Measurements from ENCODE around the gene SPATA2L.

Gene SPATA2L

DNA sequence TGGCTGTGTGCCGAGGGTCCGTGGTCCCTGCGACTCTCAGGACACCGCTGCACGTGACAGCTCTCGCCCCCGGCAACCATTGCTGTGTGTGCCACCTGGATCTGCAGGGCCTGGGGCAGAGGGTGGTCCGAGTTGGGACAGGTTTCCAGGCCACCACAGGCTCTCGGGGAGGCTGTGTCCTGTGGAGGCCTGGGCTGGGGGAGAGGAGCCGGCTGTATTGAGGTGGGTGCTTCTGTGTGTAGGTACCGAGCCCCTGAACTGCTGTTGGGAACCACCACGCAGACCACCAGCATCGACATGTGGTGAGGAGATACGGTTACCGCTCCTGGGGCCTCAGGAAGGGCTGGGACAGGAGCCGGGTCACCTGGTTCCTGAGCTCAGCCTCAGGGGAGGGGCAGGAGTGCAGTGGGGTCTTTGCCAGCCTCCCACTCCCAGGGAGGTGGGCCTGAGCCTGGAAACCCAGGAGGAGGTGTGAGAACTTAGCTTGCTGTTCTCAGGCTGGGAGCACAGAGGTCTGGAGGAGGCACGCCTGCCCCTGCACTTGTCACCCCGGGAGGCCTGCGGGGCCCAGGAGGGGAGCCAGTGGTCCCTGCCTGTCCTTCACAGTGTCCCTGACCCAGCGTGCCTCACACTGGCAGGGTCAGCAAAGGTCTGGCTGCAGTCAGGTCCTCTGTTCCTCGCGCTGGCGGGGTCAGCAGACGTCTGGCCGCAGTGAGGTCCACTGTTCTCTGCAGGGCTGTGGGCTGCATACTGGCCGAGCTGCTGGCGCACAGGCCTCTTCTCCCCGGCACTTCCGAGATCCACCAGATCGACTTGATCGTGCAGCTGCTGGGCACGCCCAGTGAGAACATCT lies 7.3 kb downstream of the SPATA2L start:
- Histone ChIP-seq H4K8ac (ENCODE audit: low read depth, low read length) (no peak overlapping the region), H2BK12ac (ENCODE audit: low read length) (no peak overlapping the region), H3K9me3 (replicated peaks in 1 of 2; ENCODE audit: control insufficient read depth in 2 of 2, insufficient read depth in 1 of 2, low read depth in 1 of 2, low read length in 2 of 2) (no peaks in the 10 kb centered on the region), H2BK15ac (ENCODE audit: low read length) (no peak overlapping the region), H3K79me1 (ENCODE audit: low read depth, low read length) (peaks cover 2% of the 10 kb centered on the region), H3K9ac (ENCODE audit: low read depth, low read length, poor library complexity) (peak overlapping the region; percentile 16), H4K91ac (ENCODE audit: low read depth, low read length, poor library complexity) (no peak overlapping the region), H3K27ac (replicated peaks; ENCODE audit: low read length) (no peak overlapping the region), H3K14ac (ENCODE audit: low read length) (no peak overlapping the region), H3K27me3 (ENCODE audit: control insufficient read depth in 3 of 3, insufficient read depth in 3 of 3, low read depth in 1 of 3, low read length in 3 of 3) (no peaks in the 10 kb centered on the region), H2BK5ac (ENCODE audit: low read length) (no peak overlapping the region), H2AFZ (ENCODE audit: low read length) (no peak overlapping the region), H3K4me1 (ENCODE audit: control insufficient read depth in 2 of 2, insufficient read depth in 1 of 2, low read depth in 1 of 2, low read length in 2 of 2) (no peaks in the 10 kb centered on the region), H3K23ac (ENCODE audit: low read depth, low read length, poor library complexity) (peak overlapping the region; percentile 91), H3K4me2 (ENCODE audit: insufficient read depth, low read length, poor library complexity, severe bottlenecking) (no peak overlapping the region), H3K36me3 (replicated peaks in 1 of 2; ENCODE audit: control insufficient read depth in 2 of 2, insufficient read depth in 2 of 2, low read length in 2 of 2) (peaks cover 50 to 87% of the 10 kb centered on the region in 2 donors), H2BK120ac (ENCODE audit: low read depth, low read length) (no peak overlapping the region), H2AK5ac (ENCODE audit: low read depth, low read length) (no peak overlapping the region), H3K4me3 (ENCODE audit: low read length in 2 of 2) (no peak overlapping the region), H3K18ac (ENCODE audit: low read length) (peak overlapping the region; percentile 38), H3K4ac (ENCODE audit: low read length) (no peak overlapping the region)
- no peak for DNase-seq (ENCODE audit: low spot score)
- no CpG with 5 or more reads among the region's 32 CpGs for WGBS, 2 donors (ENCODE audit: extremely low coverage in 2 of 2, insufficient read length in 2 of 2, insufficient replicate concordance in 1 of 2)

DNA sequence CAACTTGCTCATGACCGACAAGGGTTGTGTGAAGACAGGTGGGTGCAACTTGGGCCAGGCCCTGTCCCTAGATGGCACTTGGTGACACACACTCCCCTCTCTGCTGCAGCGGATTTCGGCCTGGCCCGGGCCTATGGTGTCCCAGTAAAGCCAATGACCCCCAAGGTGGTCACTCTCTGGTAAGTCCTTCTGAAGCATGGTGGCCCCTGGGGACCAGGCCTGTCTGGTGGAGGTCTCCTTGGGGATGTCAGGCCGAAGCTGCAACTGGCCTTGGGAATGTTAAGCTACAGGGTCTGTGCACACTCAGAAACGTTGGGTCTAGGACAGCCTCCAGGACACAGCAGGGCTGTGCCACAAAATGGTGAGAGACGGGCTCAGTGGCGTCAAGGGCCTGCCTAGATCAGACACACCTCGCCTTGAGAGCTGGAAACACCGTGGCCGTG lies 8.2 kb downstream of the SPATA2L start:
- no peak overlapping the region for H2BK15ac ChIP-seq (ENCODE audit: low read length)

DNA sequence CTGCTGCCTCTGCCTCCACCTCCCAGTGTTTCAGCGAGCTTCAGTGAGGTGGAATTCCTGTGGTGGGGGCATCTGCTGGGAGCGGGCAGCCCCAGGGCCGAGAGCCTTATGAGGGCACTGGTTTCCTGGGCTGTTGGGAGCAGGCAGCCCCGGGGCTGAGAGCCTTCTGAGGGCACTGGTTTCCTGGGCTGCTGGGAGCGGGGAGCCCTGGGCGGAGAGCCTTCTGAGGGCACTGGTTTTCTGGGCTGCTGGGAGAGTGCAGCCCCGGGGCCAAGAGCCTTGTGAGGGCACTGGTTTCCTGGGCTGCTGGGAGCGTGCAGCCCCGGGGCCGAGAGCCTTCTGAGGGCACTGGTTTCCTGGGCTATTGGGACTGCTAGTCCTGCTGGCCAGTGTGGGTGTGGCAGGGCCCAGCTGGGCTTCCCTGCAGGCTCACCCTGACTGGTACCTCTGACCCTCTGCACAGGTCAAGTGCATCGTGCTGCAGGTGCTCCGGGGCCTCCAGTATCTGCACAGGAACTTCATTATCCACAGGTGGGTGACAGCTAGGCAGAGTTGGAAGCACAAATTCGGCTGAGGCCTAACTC lies 9.4 kb downstream of the SPATA2L start:
- no peak overlapping the region for H3K18ac ChIP-seq (ENCODE audit: low read length)
- no peak for DNase-seq (ENCODE audit: low spot score)
- no peaks in the 10 kb centered on the region for H3K27me3 ChIP-seq (ENCODE audit: control insufficient read depth in 3 of 3, insufficient read depth in 3 of 3, low read depth in 1 of 3, low read length in 3 of 3)
- H2BK5ac ChIP-seq (ENCODE audit: low read length): no peak overlapping the region
- H2AFZ ChIP-seq (ENCODE audit: low read length): no peak overlapping the region
- no CpG with 5 or more reads among the region's 13 CpGs for WGBS, 2 donors (ENCODE audit: extremely low coverage in 2 of 2, insufficient read length in 2 of 2, insufficient replicate concordance in 1 of 2)
- H3K9ac ChIP-seq (ENCODE audit: low read depth, low read length, poor library complexity): no peak overlapping the region
- H2BK120ac ChIP-seq (ENCODE audit: low read depth, low read length): no peak overlapping the region
- no peak overlapping the region for H3K23ac ChIP-seq (ENCODE audit: low read depth, low read length, poor library complexity)
- no peak overlapping the region for H3K27ac ChIP-seq (replicated peaks; ENCODE audit: low read length)
- H2BK15ac ChIP-seq (ENCODE audit: low read length): no peak overlapping the region
- H2AK5ac ChIP-seq (ENCODE audit: low read depth, low read length): no peak overlapping the region
- H3K9me3 ChIP-seq (replicated peaks in 1 of 2; ENCODE audit: control insufficient read depth in 2 of 2, insufficient read depth in 1 of 2, low read depth in 1 of 2, low read length in 2 of 2): no peaks in the 10 kb centered on the region
- H3K36me3 ChIP-seq (replicated peaks in 1 of 2; ENCODE audit: control insufficient read depth in 2 of 2, insufficient read depth in 2 of 2, low read length in 2 of 2): peaks cover 51 to 80% of the 10 kb centered on the region in 2 donors
- no peak overlapping the region for H3K4me2 ChIP-seq (ENCODE audit: insufficient read depth, low read length, poor library complexity, severe bottlenecking)
- H3K4me1 ChIP-seq (ENCODE audit: control insufficient read depth in 2 of 2, insufficient read depth in 1 of 2, low read depth in 1 of 2, low read length in 2 of 2): peaks cover 6 to 8% of the 10 kb centered on the region in 2 donors
- no peak overlapping the region for H4K91ac ChIP-seq (ENCODE audit: low read depth, low read length, poor library complexity)
- H2BK12ac ChIP-seq (ENCODE audit: low read length): no peak overlapping the region
- H3K14ac ChIP-seq (ENCODE audit: low read length): no peak overlapping the region
- no peak overlapping the region for H3K4ac ChIP-seq (ENCODE audit: low read length)
- peaks cover 4% of the 10 kb centered on the region for H3K79me1 ChIP-seq (ENCODE audit: low read depth, low read length)
- no peak overlapping the region for H4K8ac ChIP-seq (ENCODE audit: low read depth, low read length)
- H3K4me3 ChIP-seq (ENCODE audit: low read length in 2 of 2): no peak overlapping the region

More for the DNA sequence above, 8.2 kb downstream of the SPATA2L start:
- no peak overlapping the region for H2BK12ac ChIP-seq (ENCODE audit: low read length)
- no peak overlapping the region for H2AFZ ChIP-seq (ENCODE audit: low read length)
- H3K4ac ChIP-seq (ENCODE audit: low read length): no peak overlapping the region
- H3K79me1 ChIP-seq (ENCODE audit: low read depth, low read length): peaks cover 4% of the 10 kb centered on the region
- no peaks in the 10 kb centered on the region for H3K4me1 ChIP-seq (ENCODE audit: control insufficient read depth in 2 of 2, insufficient read depth in 1 of 2, low read depth in 1 of 2, low read length in 2 of 2)
- no peak for DNase-seq (ENCODE audit: low spot score)
- WGBS, 2 donors (ENCODE audit: extremely low coverage in 2 of 2, insufficient read length in 2 of 2, insufficient replicate concordance in 1 of 2): no CpG with 5 or more reads among the region's 11 CpGs
- no peak overlapping the region for H3K4me2 ChIP-seq (ENCODE audit: insufficient read depth, low read length, poor library complexity, severe bottlenecking)
- no peak overlapping the region for H3K27ac ChIP-seq (replicated peaks; ENCODE audit: low read length)
- no peak overlapping the region for H3K18ac ChIP-seq (ENCODE audit: low read length)
- no peak overlapping the region for H2AK5ac ChIP-seq (ENCODE audit: low read depth, low read length)
- no peak overlapping the region for H4K8ac ChIP-seq (ENCODE audit: low read depth, low read length)
- H2BK120ac ChIP-seq (ENCODE audit: low read depth, low read length): no peak overlapping the region
- no peak overlapping the region for H3K4me3 ChIP-seq (ENCODE audit: low read length in 2 of 2)
- H3K9me3 ChIP-seq (replicated peaks in 1 of 2; ENCODE audit: control insufficient read depth in 2 of 2, insufficient read depth in 1 of 2, low read depth in 1 of 2, low read length in 2 of 2): no peaks in the 10 kb centered on the region
- no peak overlapping the region for H3K14ac ChIP-seq (ENCODE audit: low read length)
- H3K36me3 ChIP-seq (replicated peaks in 1 of 2; ENCODE audit: control insufficient read depth in 2 of 2, insufficient read depth in 2 of 2, low read length in 2 of 2): peaks cover 53 to 90% of the 10 kb centered on the region in 2 donors
- H3K9ac ChIP-seq (ENCODE audit: low read depth, low read length, poor library complexity): no peak overlapping the region
- no peak overlapping the region for H3K23ac ChIP-seq (ENCODE audit: low read depth, low read length, poor library complexity)
- no peak overlapping the region for H2BK5ac ChIP-seq (ENCODE audit: low read length)
- no peak overlapping the region for H4K91ac ChIP-seq (ENCODE audit: low read depth, low read length, poor library complexity)
- no peaks in the 10 kb centered on the region for H3K27me3 ChIP-seq (ENCODE audit: control insufficient read depth in 3 of 3, insufficient read depth in 3 of 3, low read depth in 1 of 3, low read length in 3 of 3)

DNA sequence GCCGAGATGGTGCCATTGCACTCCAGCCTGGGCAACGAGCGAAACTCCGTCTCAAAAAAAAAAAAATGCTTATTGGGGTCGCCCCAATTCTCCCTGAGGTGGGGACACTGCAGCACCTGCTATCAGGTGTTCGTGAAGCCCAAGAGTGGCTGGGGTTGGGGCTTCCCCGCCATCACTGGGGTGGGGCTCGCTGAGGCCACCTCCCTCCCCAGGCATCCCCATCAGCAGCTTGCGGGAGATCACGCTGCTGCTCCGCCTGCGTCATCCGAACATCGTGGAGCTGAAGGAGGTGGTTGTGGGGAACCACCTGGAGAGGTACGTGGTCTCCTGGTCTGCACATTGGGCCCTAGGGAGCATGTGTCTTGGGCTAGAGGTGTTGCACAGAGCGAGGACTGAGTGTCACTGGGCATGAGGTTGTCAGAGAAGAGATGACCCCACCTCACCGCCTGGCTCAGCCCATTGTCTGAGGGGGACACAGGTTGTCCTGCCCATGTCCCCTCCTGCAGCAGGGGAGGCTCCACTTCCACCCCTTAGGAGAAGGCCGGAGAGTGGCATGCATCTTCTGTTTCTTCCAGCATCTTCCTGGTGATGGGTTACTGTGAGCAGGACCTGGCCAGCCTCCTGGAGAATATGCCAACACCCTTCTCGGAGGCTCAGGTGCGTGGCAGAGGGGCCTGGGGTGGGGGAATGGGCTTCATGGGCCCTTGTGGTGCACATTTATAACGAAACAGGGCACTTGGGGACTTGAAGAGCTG lies 10.1 kb downstream of the SPATA2L start:
- no peak overlapping the region for H2BK15ac ChIP-seq (ENCODE audit: low read length)
- H3K79me1 ChIP-seq (ENCODE audit: low read depth, low read length): peaks cover 4% of the 10 kb centered on the region
- H3K9me3 ChIP-seq (replicated peaks in 1 of 2; ENCODE audit: control insufficient read depth in 2 of 2, insufficient read depth in 1 of 2, low read depth in 1 of 2, low read length in 2 of 2): no peaks in the 10 kb centered on the region
- no peaks in the 10 kb centered on the region for H3K27me3 ChIP-seq (ENCODE audit: control insufficient read depth in 3 of 3, insufficient read depth in 3 of 3, low read depth in 1 of 3, low read length in 3 of 3)
- H2BK5ac ChIP-seq (ENCODE audit: low read length): no peak overlapping the region
- no peak overlapping the region for H2AFZ ChIP-seq (ENCODE audit: low read length)
- no peak overlapping the region for H2AK5ac ChIP-seq (ENCODE audit: low read depth, low read length)
- no peak overlapping the region for H4K8ac ChIP-seq (ENCODE audit: low read depth, low read length)
- peak overlapping the region; percentile 53 for H2BK12ac ChIP-seq (ENCODE audit: low read length)
- DNase-seq (ENCODE audit: low spot score): no peak
- peak overlapping the region; percentile 61 for H3K23ac ChIP-seq (ENCODE audit: low read depth, low read length, poor library complexity)
- H3K4ac ChIP-seq (ENCODE audit: low read length): no peak overlapping the region
- H3K27ac ChIP-seq (replicated peaks; ENCODE audit: low read length): no peak overlapping the region
- H3K18ac ChIP-seq (ENCODE audit: low read length): no peak overlapping the region
- no peak overlapping the region for H3K9ac ChIP-seq (ENCODE audit: low read depth, low read length, poor library complexity)
- no CpG with 5 or more reads among the region's 21 CpGs for WGBS, 2 donors (ENCODE audit: extremely low coverage in 2 of 2, insufficient read length in 2 of 2, insufficient replicate concordance in 1 of 2)
- peak overlapping the region; percentile 64 for H4K91ac ChIP-seq (ENCODE audit: low read depth, low read length, poor library complexity)
- no peak overlapping the region for H3K14ac ChIP-seq (ENCODE audit: low read length)
- no peak overlapping the region for H2BK120ac ChIP-seq (ENCODE audit: low read depth, low read length)
- peaks cover 49 to 73% of the 10 kb centered on the region in 2 donors for H3K36me3 ChIP-seq (replicated peaks in 1 of 2; ENCODE audit: control insufficient read depth in 2 of 2, insufficient read depth in 2 of 2, low read length in 2 of 2)
- no peak overlapping the region for H3K4me2 ChIP-seq (ENCODE audit: insufficient read depth, low read length, poor library complexity, severe bottlenecking)
- H3K4me3 ChIP-seq (ENCODE audit: low read length in 2 of 2): peak overlapping the region in 1 of 2 donors; percentile 44
- H3K4me1 ChIP-seq (ENCODE audit: control insufficient read depth in 2 of 2, insufficient read depth in 1 of 2, low read depth in 1 of 2, low read length in 2 of 2): peaks cover 6 to 9% of the 10 kb centered on the region in 2 donors

Data from neuronal stem cell (in vitro differentiated cells).